ENCODE measurements around the gene INPP4B.

INPP4B gene

DNA sequence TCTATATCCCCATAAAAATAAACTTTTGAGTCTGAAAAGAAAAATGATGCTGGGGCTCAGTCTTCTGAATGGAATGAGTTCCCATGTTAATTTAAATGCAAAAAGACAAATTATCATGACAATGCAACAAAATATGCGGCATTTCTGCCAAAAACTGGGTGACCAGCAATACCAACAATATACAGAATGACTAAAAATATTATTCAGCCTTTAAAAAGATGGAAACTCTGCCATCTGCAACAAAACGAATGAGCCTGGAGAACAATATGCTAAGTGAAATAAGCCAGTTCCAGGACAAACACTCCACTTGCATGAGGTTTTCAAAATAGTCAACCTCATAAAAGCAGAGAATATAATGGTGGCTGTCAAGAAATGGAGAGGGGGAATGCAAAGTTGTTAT, 651.2 kb downstream of the INPP4B start:
- DNase-seq, result no peak

DNA sequence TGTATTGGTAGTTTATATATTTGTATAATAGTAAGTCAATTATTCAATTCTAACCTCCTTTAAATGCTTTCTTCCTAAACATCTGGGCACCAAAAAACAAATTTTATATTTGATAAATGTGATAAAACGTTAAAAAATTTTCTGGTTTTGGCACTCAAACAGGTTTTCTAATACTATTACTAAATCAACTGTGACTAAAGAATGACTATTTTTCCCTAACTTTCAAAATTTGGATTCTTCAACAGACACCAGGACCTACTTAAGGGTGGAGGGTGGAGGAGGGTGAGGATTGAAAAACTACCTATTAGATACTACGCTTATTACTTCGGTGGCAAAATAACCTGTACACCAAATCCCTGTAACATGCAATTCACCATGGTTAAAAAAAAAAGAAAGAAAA, 654.2 kb downstream of the INPP4B start:
- DNase-seq, result no peak

DNA sequence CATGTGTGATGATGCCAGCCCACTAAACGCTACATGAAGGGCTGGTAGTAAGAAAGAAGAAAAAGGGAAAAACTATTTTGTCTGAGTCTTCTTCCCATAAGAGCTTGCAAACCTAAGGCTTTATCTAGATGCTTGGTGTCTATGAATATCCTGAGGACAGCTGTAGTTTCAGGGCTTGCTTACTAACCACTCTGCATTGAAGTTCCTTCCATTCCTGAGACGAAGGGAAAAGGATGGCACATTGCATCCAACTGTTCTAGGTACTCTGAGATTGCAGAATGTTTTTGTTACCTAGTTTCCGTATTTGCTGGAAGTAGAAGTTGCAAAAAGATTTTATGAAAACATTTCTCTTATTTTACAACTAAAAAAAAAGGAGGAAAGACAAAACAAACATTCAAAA, 665.1 kb downstream of the INPP4B start:
- no peak for DNase-seq

DNA sequence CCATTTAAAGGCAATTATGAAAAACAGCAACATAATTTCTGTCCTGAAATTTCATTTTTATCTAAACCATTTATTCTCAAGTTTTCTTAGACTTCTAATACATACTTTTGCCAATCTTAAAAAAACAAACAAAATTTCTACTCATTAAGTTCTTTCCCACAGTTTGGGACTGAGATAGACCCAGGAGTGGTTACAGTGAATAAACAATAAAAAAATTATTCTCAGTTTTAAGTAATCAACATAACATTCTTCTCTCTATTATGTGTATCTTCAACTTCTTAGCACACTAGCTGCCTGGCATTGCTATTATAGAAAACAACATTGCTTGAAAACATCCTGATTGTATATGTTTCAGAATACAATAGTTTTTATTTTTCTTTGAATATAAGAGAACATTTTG, 676.9 kb downstream of the INPP4B start:
- DNase-seq, result no peak

DNA sequence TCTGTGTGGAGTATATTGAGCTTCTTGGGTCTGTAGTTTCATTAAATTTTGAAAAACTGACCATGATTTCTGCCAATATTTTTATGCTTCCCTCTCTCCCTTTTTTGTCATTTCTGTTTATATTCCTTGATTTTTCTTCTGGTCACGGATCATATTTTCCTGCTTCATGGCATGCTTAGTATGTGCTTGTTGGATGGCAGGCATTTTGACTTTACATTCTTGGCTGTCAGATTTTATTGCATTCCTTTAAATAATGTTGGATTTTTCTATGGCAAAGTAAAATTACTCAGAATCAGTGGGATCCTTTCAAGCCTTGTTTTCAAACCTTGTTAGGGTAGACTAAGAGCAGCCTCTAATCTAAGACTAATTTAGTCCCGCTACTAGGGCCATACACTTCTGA, 677.9 kb downstream of the INPP4B start:
- no peak for DNase-seq

DNA sequence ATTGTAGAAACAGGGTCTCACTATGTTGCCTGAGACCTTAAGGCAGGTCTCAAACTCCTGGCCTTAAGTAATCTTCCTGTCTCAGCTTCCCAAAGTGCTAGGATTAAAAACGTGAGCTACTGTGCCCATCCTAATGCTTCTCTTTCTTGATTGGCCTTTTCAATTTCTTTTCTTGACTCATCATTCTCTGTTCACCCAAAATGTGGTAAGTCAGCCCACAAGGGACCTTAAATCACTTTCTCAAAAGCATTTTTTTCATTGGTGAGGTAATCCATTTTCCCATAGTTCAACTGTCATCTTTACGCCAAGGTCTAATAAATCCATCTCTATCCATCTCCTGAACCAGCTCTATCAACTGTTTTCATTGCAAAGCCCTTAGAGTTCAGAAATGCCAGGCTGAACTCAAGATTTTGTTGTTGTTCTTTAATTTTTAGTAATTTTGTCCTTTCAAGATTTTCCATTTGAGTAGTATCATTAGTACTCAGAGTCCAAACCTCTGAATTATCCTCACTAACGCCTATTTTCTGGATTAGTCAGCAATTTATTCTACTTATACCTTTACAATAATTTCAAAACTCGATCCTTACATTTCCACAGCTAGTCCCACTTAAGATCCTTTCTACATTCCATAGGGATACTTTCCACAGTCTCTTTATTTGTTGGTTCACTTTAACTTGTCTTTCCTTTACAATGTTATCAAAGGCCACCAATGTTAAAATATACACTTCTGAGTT, 681.2 kb downstream of the INPP4B start:
- DNase-seq, result no peak

DNA sequence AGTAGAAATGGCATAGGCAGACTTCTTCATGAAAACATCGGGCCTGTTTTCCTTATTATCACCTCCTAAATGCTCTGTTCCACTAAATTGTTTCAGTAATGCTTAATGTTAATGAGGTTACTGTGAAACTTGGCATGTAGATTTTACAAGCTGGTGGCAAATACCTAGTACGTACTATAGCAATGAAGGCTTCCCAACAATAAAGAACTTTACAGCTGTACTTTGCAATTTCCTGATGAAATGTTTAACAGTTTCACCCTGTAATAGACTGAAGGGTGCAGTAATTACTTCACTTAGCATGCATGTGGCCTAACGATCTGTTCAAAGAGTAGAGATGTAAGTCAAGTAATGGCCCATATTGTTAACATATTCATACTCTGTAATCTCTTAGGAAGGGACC, 685.0 kb downstream of the INPP4B start:
- DNase-seq, result no peak

DNA sequence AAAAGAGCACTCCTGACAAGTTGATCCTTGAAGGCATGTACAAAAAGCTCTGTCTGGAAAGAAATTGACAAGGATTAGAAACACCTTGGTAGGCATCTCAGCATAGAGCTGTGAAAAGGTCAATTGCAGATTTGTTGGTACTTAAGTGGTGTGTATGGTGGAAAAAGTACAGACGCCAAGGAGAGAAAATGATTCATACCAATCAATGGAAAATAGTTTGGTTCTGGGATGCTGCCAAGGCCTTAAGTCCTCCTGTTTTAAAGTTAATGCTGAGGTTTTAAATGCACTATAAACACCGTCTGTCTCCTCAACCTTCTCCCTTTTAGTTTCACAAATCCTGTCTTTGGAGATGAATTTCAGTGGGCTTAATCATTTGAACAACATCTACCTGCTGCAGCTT, 685.6 kb downstream of the INPP4B start:
- no peak for DNase-seq

DNA sequence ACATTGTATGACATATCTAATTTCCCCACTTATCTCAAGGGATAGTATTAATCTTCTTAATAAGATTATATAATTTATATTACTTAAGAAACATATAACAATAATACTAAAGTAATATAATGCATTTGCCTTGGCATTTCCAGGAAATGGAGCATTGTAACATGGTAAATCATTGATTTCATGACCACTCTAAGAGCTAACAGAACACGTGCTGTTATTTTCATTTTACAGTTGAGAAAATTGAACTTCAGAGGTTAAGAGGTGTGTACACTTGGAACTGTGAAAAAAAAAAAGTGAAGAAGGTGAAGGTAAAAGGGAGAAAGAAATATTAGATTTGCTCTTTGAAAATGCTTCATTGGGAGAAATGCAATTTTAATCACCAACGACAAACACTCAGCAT, 687.1 kb downstream of the INPP4B start:
- no peak for DNase-seq

DNA sequence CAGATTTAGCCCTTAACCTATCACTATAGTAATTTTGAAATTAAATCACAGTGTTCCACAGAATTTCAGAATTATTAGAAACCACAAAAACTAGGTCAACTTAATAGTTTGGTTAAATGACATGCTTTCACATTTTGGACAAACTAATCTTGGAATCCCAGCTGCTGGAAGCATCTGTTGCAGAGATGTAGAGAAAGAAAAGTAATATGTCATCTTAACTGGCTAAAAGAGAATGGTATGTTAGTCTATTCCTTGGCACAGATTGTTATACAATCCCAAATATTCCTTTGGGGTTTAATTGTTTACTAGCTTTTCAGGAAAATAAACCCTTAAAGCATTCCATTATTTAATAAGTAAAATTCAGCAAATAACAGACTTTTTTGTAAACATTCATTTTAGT, 689.8 kb downstream of the INPP4B start:
- no peak for DNase-seq

DNA sequence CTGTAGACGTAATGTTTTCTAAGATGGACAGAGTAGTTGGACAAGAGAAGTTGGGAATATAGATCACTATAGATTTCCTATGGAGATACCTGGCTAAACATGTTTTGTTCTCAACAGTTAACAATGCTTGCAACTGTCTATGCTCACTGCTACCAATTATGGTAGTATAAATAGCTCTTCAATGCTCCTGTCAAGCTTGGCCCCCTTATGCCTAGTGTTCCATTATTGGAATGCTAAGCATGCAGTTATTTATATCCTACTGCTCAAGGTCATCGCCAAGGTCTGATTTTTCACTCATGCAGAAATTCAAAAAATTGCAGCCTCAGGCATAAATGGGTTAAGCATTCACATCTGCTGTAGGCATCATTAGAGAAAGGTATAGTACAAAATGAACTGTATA, 690.8 kb downstream of the INPP4B start:
- DNase-seq, result no peak

DNA sequence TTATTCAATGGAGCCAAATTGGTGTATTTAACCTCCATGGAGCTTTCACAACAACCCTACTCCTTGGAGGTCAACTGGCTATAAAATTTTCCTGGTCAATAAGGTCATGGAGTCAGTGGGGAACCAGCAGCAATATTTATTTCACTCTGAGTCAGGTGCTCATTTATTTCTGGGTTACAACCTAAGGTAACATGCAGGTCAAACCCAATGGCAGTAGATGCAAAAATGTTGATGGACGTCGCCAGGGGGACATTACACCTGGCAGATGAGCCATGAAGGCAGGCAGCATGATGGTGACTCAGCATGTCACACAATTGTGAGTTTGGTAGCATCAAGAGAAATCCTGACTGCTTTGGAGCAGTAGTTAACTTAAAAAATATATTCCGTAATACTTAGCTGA, 695.6 kb downstream of the INPP4B start:
- no peak for DNase-seq

DNA sequence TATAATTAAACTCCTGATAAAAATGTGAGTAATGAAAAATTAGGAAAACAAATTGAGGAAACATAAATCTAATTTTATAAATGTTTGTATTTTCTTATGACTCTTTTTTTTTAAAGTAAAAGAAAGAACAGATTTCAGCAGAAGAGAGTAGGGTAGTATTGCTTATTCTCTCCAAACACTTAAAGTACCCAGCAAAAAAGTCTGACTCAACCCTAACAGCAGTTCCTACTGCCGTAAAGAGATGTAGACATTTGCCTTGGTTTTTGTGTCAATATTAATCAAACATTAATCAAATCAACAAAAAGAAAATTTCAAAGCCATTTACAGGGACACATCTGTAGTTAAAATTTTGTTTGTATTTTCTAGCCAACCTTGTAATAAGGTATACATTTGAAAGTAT, 701.3 kb downstream of the INPP4B start:
- no peak for DNase-seq

DNA sequence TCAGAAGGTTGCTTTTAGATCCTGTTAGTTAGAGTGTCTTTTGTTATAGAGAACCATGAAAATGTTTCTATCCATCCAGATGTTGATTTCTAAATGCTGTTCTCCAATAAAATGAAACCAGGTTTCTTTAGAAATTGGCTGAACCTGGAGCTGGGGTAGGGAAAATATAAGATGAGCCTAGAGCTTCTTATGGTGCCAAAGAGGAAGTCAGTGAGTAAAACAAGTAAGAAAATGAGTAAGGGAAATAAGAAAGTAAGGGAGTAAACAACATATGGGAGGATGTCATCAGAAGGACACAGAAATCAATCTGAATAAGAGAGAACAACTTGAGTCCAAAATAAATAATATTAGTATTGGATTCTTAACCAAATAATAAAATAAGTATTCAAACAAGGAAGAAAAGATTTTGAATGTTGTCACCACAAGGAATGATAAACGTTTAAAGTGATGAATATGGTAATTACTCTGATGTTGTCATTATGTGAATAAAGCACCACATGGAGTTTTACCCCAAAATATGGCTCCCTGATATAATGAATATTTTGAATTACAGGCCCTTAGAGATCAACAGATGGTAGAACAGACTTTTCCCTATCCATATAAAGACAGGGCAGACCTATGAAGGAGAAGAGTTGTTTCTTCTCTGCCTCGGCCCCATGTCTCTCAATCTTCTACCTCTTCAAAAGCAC, 703.6 kb downstream of the INPP4B start:
- DNase-seq, result no peak

DNA sequence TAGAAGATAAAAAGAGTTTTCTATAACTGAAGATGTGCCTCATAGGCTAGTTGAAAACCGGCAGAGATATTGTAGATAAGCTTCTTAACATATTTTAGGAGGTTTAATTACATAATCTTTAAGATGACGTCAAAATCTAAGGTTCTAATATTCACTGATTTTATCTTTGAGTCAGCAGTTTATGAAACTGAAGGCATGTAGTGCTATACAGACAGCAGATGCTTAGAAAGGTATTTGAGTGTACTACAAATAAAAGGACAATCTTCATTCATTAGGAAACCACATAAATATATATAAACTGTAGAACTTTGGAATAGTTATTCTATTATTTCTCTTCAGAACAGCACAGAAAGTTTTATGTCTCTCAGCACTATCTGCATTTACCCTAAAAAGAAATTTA, 704.9 kb downstream of the INPP4B start:
- no peak for DNase-seq

DNA sequence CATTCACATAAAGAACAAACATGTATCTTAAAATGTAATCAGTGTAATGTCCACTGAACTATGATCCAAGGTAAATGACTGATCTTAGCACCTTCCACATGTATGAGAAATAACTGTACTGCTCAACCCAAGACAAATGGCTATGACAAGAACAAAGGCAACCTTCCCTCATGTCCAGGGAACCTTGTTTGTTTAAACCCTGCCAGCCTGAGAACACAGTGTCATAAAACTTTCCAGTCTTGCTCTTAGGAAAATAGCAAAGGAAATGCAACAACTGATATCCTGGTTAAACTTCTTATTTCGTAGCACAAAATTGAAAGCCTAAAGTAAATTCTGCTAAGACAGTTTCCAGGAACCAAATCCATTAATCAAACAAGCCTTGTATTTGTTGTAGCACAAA, 715.4 kb downstream of the INPP4B start:
- no peak for DNase-seq

DNA sequence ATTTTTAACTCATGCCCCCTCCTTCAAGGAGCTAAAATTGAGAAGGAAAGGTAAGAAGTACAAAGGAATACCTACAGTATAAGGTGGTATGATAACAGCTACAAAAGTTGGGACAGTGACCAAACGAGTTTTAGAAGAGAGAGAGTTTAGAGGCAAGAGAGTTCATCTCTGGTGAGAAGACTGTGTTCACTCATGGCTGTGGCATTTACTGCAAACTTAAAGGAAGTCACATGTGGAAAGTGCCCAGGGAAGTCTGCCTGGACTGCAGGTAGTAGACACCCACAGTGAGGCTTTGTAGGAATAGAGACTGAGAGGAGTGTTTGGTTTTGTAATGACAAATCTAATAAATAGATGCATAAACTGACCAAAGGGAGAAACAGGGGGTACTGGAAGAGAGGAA, 716.2 kb downstream of the INPP4B start:
- no peak for DNase-seq

DNA sequence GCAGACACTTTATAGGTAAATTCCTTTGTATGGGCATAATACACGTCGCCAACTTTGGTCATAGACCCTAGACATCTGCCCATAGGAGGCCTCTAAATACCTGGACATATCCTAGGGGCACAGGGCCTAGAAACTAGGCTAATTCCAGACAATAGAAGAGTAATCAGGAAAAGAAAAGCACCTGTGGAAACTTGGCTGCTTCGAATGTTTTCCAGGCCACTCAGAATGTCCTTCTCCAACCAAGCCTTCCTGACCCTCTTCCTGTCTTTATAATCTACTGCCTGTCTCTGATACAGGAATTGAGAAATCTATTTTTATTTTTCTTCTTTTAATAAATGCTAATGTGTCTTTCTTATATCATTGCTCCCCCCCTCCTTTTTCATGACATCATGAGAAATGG, 716.6 kb downstream of the INPP4B start:
- DNase-seq, result no peak

DNA sequence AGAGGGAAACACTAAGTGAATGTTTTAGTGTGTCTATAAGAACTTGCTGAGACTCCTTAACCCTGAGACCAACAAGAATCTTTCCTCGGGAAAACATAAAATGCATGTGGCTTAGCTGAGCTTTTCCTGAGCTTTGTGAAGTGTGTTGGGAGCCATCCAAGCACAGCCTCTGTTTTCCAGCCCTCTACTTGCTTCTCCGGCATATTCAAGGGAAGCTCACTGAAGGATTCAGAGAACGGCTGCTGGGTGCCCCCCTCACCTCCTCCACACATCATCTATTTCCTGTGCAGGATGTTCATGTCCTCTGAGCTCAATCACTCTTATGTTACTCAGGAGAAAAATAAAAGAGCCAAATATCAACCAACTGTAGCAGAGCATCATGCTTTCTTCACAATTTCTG, 717.6 kb downstream of the INPP4B start:
- no peak for DNase-seq

DNA sequence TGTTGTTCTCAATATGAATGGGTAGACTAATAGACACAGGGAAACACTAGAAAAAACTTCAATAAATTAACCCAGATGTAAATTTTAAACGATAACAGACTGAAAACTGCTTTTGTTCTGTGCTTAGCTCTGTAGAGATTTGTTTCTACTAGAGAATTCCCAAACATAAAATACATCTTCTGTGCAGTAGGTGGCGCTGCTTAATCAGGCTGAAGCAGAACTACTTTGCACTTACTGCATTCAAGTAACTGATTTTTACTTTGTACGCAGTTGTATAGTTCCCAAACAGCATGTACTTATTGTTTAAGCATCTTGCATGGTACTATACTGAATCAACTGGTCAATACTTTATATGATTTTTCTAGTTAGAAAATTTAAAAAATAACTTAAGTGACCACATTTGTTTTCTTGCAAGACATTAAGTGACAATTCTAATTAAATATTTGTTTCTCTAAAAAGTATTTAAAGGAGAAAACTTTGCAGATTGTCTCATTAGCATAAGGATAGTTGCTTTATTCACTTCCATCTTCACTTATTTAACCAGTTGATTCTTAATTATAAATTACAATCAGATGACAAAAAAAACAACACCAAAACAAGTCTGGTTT, 719.1 kb downstream of the INPP4B start:
- DNase-seq, result peak; percentile 59

DNA sequence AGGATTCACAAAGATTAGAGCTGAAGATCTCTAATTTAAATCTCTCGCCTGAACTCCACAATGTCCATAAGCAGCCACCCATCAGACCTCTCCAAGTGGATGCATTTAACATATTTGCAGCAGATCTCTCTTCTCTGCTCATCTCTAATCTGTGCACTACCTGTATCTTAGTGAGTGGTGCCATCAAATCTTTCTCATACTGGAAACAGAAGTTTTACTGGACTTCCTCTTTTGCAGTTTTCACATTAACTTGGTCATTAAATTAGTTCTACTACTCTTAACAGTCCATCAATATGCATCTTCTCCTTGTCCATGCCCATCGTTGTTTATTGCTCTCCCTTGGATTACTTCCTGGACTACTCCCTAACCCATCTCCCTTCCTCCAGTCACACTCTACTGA, 721.2 kb downstream of the INPP4B start:
- no peak for DNase-seq

DNA sequence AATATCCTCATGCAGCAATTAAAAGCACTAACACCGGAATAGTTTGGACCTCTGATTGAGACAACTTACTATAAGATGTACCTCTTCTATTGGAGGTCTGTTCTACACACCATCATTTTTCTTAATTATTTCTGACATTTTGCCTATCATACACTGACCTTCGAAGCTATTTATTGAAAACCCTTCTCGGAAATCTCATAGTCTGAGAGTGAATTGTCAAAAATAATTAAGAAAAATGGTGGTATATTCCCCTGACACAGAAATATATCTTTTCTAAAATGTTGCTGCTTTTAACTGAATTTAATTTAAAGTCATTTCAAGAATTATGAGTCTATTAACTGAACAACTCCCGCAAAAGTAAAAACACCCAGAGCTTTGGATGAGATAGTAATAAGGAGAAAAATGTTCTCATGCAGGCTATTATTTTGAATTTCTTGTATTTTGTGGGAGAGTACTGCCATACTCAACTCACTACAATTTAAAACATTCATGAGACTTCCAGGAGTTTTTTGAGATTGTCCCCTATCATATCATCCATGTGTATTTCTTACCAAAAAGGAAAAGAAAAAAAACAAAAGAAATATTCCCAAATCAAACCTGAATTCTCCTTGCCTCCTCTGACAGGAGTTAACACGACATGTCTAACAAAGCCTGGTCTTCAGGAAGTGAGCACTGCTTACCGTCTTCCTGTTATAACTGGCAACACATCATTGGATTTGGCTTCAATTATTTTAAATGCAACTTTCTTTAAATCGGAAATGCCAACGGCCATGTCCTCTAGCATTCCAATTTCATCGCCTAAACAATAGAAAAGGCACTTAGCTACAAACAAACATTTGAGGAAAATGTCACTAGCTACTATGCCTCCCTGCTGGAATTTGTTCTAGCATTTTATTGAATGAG, 724.4 kb downstream of the INPP4B start:
- no peak for DNase-seq

DNA sequence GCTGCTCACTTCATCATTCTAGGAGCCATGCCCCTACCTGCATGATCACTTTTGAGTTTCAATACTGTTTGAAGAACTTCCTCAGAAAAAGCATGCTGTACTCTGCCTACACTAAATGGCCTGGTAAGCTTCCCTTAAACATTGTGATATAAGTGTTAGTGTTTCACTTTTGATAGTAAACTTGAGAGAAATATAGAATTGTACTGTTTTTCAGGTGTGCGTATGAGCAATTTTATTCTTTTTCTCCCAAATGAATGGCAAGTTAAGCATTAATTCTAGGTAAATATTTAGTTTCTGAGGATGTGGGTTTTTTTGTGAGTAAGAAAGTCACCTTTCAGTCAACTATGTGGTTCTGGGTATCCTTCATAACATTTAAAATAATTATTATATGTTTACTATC, 725.2 kb downstream of the INPP4B start:
- DNase-seq, result no peak

DNA sequence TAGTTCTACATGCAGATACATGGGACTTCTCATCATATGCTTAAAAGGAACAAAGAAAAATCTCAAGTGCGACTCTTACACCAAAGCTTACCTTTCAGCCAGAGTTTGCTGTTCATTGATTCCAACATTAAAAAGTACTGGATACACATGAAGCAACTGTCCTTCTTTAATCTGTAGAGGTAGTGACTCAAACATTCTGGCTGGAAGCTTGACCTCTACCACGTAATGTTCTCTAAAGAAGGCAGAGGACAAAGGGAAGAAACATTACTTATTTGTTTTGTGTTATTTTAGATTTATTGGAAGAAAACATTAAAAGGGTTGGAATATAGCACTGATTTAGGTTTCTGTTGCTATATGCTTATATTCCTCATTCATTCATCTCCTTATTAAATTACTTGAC, 733.6 kb downstream of the INPP4B start:
- no peak for DNase-seq
